CD4-positive, alpha-beta T cell treated with Interleukin-21 for 1 hour (primary cell): ENCODE data around the gene IGFLR1.

Experiments
- DNase-seq: peaks from one replicate; pipeline ENCODE4 v3.0.0-alpha.2; 2020

IGFLR1 gene, protein sequence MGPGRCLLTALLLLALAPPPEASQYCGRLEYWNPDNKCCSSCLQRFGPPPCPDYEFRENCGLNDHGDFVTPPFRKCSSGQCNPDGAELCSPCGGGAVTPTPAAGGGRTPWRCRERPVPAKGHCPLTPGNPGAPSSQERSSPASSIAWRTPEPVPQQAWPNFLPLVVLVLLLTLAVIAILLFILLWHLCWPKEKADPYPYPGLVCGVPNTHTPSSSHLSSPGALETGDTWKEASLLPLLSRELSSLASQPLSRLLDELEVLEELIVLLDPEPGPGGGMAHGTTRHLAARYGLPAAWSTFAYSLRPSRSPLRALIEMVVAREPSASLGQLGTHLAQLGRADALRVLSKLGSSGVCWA

DNA sequence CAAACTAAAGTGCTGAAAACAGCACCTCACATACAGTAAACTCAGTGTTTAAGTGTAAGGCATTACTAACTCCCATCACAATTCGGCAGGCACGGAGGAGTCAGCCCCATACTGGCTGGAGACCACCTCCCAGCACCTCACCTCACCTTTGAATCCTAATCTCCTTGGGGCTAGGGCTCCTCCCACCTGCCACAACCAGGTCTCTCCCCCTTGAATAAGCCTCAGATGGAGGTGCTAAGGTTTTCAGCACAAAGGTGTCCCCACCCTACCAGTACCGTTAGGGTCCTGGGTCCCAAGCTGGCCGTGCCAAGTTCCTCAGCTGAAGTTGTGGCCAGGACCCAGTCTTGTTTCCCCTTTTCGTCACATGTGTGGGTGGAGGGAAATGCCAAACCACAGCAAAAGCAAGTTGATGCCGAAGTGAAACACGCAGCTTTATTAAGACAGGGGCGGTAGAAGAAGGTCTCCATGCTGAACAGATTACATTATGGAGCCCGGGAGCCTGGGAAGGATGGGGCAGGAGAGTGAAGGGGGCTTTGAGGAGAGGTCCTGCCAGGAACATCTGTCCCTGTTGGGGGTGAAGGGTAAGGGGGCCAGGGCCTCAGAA lies at the start of gene IGFLR1:
IGFLR1 (minus strand) TSS at position 332 of the 604 bp plus-strand sequence. CDS start 1,272 bp downstream, outside the sequence.
- DNase-seq, result peak; percentile 81

DNA sequence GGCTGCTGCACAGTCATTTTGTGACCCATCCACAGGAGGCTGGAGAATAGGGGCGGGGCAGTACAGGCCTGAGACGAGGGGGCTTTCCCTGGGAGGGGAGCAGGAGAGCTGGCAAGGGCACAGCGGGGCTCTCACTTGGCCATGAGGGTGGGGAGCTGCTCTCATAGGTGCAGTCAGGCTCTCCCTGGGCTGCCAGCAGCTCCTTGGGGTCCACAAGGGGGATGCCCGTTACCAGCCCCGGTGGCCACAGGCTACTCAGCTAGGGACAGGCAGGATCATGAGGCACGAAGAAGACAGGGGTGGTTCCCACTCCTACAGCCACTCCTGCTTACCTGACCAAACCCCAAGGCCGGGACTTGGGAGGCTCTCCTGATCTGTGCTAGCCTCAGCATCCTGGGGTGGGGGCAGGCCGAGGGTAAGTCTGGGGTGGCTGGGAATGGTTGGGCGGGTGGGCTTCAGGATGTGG lies 49.6 kb upstream of the IGFLR1 start:
- DNase-seq, result no peak

DNA sequence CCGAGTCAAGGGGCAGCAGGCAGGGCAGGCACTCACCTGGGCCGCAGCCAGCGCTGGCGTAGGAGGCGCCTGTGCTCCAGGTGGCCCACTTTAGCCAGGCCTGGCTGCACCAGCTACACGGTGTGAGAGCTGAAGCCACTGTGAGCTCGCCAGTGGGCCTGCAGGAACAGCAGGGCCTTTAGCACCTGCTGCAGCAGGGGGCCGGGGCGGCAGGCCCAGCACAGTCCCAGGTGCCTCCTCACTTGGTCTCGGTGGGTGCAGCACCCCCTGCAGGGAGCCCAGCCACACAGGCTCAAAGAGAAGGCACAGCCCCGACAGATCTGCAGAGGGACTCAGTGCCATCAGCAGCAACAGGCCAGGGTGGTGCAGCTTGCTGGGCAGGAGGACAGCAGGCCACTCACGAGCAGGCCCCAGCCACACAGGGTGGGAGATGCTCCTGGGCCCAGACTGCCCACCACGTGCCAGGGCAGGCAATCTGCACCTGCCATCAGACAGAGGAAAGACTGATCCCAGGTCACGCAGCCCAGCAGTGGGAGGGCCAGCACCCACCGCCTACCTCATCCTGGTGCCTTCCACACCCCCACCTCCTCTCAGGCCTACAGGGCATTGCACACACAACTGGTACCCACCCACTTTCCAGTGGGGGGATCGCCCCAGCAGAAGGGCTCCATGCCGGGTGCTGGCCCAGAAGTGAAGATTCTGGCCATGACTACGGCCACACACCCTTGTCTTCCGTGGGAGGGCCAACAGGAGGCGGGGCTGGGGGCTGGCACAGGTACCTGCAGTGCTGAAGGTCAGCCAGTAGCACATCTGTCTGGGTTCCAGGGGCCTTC lies 48.9 kb upstream of the IGFLR1 start:
- peak; percentile 5 for DNase-seq

DNA sequence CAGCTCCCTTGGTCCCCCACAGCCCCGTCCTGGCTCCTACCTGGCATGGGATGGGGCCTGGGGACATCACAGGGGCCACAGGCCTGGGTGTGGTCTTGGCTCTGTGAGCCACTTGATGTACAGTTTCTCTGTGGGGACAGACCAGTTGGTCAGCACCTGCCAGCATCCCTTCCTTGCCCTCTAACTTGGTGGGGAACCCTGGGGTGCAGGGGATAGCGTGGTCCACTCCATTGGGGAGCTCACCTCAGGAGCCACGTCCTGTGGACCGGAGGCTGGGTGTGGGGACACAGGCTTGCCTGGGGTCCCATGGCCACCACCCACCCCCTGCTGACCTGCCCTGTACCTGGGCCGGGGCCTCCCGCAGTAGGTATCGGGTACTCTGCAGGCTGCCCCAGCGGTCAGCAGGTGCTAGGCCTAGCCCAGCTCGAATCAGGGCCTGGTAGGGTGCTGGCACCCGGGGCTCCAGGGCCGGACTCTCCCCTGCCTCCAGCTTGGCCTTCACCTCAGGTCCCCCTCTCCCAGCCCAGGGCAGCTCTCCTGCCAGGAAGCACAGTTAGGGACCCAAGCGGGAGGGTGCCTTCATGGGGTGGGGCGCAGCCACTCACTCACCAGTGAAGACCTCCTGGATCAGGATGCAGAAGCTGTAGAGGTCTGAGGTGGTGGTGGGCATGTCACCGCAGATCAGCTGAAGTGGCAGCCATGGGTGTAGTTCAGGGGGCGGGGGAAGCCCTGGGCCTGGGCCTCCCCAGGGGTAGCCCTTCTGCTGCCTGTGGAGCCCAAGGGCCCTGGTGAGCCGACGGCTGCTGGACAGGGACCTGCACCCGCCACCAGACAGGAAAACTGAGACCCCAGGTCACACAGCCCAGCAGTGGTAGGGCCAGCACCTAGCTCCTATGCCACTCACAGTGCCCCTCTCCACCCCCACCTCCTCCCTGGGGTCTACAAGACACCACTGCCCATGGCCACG lies 48.0 kb upstream of the IGFLR1 start:
- no peak for DNase-seq

DNA sequence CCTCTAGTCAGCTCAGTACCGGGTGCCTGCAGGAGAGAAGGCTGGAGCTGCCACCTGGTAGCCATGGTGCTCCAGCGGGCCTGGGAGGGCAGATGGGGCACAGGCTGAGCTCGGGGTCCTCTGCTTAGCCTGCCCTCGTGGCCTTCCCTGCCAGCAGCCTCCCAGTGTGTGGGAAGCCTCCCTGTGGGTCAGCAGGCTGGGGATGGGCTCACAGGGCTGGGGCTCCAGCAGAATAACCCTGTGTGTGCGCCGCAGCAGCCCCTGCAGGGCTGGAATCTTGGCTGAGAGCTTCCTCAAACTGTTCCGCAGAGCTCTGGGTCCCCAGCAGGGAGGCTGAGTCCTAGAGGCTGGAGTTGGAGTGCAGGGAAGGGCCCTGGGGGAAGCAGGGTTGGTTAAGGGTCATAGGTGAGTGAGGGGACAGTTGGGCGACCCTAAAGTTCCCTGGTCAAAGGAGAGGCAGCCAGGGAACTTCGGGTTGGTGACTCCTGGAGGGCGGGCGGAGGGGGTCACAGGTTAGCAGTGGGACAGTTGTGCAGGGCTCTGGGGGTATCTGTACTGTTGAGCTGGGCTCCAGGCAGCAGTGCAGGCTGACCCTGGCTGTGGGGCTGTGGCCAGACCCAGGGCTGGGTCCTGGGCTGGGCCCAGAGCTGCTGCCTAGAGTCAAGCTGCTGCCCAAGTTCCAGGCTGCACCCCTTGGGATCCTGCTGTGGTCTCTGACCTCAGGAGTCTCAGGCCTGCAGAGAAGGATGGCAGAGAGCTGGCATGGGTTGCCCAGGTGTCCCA lies 47.1 kb upstream of the IGFLR1 start:
- DNase-seq, result no peak

DNA sequence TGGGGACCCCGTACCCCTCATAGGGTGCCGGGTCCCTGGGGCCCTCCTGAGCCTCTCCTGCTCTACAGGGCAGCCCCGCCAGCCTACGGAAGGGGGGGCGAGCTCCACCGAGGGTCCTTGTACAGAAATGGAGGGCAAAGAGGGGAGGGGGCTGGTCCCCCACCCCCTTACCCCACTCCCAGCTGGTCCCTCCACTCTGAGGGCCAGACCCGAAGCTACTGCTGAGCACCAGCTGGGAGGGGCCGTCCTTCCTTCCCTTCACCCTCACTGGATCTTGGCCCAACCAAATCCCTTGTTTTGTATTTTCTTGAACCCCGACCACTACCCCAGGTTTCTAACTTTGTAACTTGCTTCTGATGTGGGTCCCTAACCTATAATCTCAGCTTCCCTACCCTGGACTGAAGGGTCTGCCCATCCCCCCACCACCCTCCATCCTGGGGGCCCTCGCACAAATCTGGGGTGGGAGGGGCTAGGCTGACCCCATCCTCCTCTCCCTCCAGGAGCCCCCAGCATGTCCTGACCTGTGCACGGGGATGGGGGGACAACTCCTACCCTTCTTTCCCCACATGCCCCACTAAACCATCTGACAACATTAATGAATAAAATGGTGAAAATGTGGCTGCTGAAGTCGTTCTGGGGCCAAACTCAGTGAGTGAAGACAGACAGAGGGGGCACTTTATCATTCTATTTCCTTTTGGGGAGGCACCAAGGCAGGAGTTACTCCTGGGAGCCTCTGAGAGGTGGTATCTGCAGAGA lies 46.1 kb upstream of the IGFLR1 start:
- DNase-seq, result no peak

DNA sequence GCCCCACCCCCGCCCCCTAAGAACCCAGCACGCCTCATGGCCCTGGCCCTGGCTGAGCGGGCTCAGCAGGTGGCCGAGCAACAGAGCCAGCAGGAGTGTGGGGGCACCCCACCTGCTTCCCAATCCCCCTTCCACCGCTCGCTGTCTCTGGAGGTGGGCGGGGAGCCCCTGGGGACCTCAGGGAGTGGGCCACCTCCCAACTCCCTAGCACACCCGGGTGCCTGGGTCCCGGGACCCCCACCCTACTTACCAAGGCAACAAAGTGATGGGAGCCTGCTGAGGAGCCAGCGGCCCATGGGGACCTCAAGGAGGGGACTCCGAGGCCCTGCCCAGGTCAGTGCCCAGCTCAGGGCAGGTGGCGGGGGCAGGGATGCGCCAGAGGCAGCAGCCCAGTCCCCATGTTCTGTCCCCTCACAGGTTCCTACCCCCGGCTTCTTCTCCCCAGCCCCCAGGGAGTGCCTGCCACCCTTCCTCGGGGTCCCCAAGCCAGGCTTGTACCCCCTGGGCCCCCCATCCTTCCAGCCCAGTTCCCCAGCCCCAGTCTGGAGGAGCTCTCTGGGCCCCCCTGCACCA lies 45.1 kb upstream of the IGFLR1 start:
- DNase-seq, result no peak

DNA sequence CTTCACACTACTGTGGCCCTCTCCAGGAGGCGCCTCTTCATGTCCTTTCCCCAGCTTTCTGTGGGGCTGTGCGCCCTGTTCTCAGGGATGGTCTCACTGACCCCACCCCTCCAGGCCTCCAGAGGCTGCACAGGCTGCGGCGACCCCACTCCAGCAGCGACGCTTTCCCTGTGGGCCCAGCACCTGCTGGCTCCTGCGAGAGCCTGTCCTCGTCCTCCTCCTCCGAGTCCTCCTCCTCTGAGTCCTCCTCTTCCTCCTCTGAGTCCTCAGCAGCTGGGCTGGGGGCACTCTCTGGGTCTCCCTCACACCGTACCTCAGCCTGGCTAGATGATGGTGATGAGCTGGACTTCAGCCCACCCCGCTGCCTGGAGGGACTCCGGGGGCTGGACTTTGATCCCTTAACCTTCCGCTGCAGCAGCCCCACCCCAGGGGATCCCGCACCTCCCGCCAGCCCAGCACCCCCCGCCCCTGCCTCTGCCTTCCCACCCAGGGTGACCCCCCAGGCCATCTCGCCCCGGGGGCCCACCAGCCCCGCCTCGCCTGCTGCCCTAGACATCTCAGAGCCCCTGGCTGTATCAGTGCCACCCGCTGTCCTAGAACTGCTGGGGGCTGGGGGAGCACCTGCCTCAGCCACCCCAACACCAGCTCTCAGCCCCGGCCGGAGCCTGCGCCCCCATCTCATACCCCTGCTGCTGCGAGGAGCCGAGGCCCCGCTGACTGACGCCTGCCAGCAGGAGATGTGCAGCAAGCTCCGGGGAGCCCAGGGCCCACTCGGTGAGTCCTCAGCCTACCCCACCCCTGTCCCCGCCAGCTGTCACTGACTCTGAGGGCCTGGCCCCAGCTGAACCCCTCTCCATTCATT lies 44.3 kb upstream of the IGFLR1 start:
- DNase-seq, result no peak

DNA sequence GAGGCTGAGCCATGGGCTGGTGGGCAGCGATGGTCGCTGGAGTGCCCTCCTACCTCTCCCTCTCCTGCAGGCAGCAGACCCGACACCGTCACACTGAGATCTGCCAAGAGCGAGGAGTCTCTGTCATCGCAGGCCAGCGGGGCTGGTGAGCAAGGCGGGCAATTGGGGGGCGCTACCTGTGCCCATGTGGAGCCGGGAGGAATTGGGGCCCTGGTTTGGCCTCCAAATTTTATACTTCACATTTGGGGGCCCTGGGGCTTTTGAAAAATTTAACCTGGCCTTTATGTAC lies 43.0 kb upstream of the IGFLR1 start:
- DNase-seq, result no peak

DNA sequence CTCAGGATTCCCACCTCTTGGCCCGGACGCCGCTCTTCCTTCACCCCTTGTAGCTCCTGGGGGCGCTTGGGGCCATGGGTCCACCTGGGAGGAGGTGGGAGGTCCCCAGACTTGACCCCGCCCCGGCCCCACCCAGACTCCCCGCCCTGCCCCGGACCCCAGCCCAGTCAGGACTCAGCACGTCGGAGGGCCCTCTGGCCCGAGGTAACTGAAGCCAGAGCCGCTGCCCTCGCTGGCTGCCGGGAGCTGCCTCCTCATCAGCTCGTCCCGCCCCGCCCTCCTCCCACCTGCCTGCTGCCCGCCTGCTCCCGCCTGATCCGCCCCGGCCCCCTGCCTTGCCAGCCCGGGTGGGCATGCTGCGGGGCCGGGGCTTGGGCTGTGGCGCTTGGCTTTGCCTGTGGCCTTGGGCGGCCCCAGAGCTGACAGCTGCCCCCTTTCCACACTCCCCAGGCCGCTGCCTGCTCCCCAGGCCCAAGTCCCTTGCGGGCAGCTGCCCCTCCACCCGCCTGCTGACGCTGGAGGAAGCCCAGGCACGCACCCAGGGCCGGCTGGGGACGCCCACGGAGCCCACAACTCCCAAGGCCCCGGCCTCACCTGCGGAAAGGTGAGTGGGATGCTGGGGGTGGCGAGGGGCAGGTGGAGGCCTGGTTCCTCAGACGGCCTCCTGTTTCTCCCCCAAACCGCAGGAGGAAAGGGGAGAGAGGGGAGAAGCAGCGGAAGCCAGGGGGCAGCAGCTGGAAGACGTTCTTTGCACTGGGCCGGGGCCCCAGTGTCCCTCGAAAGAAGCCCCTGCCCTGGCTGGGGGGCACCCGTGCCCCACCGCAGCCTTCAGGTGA lies 42.5 kb upstream of the IGFLR1 start:
- no peak for DNase-seq

DNA sequence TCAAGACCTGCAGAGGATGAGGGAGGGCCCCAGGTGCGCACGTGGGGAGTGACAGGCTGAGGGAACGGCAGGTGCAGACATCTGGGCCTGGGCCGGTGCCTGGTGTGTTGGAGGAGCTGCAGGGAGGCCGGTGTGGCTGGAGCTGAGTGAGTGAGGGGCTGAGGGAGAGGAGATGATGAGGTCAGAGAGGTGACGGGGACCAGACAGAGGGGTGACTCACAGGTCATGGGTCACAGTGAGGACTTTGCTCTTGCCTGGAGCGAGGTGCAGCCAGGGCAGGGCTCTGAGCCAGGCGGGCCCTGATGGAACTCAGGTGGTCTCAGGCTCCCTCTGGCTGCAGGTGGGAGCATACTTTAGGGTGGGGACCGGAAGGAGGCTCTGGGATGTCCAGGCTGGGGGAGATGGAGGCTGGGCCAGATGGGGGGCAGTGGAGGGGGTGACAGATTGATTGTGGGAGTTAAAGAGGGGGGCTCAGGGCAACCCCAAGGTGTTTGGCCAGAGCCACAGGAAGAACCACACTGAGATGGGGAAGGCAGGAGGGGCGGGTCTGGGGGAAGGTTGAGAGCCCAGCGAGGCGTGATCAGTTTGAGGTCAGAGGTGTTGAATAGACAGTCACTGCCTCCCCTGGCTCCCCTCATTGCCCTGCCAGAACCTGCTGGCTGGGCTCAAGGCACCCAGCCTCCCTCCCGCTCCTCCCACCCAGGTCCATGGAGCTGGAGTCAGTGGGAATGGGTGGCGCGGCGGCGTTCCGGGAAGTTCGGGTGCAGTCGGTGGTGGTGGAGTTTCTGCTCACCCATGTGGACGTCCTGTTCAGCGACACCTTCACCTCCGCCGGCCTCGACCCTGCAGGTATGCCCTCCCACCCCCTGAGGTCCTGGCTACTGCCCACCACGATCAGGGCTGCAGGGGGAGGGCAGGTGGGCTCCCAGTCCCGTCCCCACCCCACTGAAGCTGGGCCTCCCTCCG lies 41.5 kb upstream of the IGFLR1 start:
- DNase-seq, result no peak

DNA sequence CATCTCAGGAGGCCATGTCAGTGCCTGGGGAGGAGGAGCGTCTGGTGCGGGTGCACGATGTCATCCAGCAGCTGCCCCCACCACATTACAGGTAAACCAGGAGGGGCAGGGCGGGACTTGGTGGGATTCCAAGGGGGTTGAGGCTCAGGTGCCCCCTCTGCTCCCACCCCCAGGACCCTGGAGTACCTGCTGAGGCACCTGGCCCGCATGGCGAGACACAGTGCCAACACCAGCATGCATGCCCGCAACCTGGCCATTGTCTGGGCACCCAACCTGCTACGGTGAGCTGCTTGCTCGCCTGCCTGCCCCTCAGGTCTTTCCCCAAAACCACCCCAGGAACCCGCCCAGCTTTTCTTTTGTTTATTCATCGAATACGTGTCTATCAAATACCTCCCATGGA lies 40.3 kb upstream of the IGFLR1 start:
- no peak for DNase-seq

DNA sequence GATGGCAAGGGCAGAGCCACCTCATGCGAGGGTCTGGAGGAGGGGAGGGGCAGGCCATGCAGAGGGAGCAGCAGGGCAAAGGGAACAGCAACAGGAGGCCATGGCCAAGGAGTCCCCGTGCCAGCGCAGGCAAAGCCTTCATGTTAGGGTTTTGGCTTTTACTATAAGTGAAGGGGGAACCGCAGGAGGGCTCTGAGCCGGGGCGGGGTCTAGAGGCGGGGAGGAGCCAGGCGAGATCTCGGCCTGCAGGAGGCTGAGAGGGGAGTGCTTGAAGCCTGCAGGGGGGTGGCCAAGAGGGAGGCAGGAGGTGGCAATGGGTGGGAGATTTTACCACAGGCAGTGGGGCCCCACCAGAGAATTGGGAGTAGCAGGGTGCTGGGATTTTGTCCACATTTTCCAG lies 39.4 kb upstream of the IGFLR1 start:
- no peak for DNase-seq

DNA sequence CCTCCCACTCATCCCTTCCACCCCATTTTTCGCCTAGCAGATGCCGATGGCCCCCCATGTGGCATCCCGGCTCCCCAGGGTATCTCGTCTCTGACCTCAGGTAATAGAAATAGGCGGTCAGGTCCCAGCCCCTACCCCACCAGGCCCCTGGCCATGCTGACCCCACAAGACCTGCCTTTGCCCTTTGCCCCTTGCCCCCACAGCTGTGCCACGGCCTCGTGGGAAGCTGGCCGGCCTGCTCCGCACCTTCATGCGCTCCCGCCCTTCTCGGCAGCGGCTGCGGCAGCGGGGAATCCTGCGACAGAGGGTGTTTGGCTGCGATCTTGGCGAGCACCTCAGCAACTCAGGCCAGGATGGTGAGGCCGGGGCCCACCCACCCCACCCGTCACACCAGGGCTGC lies 38.5 kb upstream of the IGFLR1 start:
- no peak for DNase-seq

DNA sequence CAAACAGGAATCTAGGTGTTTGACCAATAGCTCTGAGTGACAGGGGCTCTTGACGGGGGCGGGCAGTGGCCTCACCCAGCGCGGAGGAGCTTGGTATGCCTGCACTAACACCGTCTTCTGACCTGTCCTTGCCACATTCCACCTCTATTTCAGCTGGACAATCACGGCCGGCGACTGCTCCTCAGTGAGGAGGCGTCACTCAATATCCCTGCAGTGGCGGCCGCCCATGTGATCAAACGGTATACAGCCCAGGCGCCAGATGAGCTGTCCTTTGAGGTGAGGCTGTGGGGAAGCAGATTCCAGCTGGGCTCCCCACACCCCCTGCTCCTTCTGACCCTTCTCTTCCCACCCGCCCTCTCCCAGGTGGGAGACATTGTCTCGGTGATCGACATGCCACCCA lies 37.8 kb upstream of the IGFLR1 start:
- DNase-seq, result no peak

DNA sequence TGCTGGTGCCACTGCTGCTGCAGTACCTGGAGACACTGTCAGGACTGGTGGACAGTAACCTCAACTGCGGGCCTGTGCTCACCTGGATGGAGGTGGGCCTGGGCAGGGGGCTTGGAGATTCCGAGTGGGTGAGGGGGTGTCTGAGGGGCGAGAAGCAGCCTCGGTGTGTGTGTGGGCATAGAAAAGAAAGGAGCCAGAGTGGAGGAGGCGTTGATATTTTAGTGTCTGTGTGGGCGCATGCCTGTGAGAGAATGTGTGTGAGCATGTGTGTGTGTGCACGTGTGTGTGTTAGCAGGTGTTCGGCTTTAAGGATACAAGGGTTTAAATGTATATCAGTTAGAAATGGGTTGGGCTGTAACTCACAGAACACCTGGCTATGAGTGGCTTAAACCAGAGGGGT lies 36.8 kb upstream of the IGFLR1 start:
- no peak for DNase-seq

DNA sequence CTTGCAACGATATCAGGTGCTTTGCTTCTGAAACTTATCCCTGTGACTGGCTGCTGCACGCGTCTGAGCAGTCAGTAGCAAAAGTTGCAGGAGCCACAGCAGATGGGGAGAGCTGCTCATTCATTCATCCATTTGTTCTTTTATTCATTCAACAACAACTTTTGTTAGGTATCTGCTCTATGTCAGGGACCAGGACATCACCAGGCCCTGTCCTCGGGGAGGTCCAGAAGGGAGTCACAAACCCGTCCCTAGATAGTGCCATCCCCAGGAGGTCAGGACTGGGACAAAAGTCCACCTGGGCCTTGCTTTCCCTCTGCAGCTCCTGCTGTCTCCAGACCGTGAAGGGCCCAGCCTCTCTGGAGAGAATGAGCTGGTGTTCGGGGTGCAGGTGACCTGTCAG lies 35.7 kb upstream of the IGFLR1 start:
- DNase-seq, result no peak
